ENCODE measurements around the gene ARHGEF28.

DNA sequence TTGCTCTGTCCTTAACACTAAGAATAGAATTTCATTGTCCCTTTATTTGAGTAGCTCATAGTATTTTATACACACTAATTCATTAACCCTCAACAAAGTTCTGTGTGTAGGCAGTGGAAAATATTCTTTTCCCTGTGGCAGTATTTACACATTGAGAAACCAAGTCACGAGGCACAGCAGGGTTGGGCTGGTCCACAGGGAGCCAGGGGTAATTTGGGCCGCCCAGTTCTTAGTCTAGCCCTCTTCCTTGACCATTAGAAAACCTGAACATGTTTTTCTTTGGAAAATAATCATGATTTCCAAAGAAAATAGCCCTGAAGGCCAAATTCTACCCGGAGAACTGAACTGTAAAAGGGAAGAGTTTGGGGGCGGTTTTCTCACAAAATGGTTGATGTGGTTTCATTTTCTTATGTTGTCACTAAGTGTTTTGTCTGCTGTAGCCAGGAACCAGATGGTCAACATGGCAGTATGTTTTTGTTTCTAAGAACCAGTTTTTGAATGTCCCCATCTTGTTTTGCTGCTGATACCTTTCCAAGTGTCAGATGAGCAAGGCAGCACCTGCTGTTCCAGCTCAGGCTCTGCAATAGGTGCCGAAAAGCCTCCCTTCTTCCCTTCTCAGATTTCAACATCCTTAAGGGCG is 29.6 kb downstream of the ARHGEF28 start:
- TF ChIP-seq CTCF (IDR thresholded peaks at IDR 0.05) (no peak), EZH2 (IDR thresholded peaks at IDR 0.05) (no peak)
